ENCODE data around the gene LMX1B.
"Not testable (repeated sequence)": the region's sequence is repeated elsewhere in the genome, so short reads cannot be mapped to it uniquely, and the experiment has no call there.

LMX1B gene

DNA sequence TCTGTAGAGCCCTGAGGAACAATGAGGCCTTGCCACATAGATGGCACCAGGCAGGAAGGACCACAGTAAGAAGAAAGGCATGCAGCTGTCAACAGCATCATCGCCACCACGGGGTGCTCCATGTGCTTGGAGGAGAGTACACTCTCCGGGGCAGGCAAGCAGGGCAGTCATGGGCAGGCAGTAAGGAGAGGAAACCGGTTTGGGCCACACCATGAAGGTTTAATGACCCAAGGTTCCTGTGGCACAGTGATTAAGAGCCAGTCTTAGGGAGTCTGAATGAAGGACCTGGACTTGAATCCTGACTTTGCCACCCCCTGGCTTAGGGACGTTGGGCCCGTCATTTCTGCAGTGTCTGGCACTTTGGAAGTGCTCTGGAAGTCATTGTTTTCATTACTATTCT, 110.5 kb downstream of the LMX1B start:
- CTCF ChIA-PET, result interaction anchor here (1.1 to 3.7 kb wide), 2 partner anchors 19 to 57 kb away, joined by 3 to 25 read pairs; no protein-coding TSS in a partner anchor
- POLR2A ChIA-PET, result no interaction called here
- TF ChIP-seq, protein P1, sequence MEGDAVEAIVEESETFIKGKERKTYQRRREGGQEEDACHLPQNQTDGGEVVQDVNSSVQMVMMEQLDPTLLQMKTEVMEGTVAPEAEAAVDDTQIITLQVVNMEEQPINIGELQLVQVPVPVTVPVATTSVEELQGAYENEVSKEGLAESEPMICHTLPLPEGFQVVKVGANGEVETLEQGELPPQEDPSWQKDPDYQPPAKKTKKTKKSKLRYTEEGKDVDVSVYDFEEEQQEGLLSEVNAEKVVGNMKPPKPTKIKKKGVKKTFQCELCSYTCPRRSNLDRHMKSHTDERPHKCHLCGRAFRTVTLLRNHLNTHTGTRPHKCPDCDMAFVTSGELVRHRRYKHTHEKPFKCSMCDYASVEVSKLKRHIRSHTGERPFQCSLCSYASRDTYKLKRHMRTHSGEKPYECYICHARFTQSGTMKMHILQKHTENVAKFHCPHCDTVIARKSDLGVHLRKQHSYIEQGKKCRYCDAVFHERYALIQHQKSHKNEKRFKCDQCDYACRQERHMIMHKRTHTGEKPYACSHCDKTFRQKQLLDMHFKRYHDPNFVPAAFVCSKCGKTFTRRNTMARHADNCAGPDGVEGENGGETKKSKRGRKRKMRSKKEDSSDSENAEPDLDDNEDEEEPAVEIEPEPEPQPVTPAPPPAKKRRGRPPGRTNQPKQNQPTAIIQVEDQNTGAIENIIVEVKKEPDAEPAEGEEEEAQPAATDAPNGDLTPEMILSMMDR (IDR thresholded peaks at IDR 0.05; ENCODE audit: control extremely low read depth, extremely low read depth, low read depth, missing control alignments), result no peak
- no peak for DNase-seq (ENCODE audit: extremely low spot score)

DNA sequence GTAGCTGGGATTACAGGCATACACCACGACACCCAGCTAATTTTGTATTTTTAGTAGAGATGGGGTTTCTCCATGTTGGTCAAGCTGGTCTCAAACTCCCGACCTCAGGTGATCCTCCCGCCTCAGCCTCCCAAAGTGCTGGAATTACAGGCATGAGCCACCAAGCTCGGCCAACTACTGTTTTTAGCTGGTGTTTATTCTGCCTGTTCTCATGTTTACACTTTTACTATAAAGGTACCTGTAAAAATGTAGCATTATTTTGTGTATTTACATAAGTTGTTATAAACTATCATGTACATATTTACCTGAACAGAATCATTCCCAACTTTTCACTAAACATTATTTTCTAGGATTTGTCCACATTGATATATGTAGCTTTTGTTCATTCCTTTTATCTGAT, 111.8 kb downstream of the LMX1B start:
- POLR2A ChIA-PET; DNase-seq (ENCODE audit: extremely low spot score): not testable (repeated sequence)
- CTCF ChIA-PET, result interaction anchor here (1.1 to 3.7 kb wide), 2 partner anchors 17 to 20 kb away, joined by 3 to 25 read pairs; no protein-coding TSS in a partner anchor

DNA sequence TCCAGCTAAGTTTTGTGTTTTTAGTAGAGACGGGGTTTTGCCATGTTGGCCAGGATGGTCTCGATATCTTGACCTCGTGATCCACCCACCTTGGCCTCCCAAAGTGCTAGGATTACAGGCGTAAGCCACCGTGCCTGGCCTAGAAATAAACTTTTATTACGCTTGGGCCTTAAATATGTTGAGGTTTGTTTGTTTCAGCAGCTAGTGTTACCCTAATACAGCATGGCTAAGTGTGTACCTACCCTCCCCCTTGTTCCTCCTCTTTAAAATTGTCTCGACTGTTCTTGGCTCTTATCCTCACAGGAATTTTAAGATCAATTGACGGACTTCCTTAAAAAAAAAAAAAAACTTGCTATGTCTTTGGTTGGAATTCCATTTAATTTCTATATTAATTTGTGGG, 114.5 kb downstream of the LMX1B start:
- CTCF ChIA-PET, POLR2A ChIA-PET: not testable (repeated sequence)

DNA sequence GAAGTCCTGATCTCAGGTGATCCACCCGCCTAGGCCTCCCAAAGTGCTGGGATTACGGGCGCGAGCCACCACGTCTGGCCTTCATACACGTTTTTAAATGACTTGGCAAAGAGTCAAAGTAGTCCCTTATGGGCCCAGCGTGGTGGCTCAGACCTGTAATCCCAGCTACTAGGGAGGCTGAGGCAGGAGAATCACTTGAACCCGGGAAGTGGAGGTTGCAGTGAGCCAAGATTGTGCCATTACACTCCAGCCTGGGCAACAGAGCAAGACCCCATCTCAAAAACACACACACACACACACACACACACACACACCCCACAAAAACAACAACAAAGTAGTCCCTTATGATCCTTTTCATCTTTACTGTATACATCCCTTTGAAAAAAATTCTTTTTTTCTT, 116.9 kb downstream of the LMX1B start:
- CTCF ChIA-PET, result interaction anchor here (1.1 to 2.4 kb wide), 3 partner anchors 18 to 29 kb away, joined by 3 to 12 read pairs (median 3); no protein-coding TSS in a partner anchor
- POLR2A ChIA-PET; DNase-seq (ENCODE audit: extremely low spot score): not testable (repeated sequence)

More for the DNA sequence above, 114.5 kb downstream of the LMX1B start:
- DNase-seq (ENCODE audit: extremely low spot score), result not testable (repeated sequence)

DNA sequence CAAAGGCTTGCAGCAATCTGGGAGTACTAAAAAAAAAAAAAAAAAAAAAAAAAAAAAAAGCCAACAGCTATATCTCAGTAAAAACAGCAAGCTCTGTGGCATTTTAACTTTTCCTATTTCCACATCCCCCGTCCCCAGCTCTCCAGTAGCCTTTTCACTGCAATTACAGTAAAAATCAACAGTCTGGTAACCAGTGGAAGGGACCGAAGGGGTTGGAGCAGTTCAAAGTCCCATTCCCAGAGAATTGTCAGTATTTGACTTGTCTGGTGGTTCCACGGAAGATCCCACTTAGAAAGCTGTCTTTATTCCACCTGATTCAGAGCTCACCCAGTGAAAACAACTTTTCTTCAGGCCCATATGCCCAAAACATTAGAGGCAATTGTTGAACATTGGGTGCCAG, 119.3 kb downstream of the LMX1B start:
- DNase-seq (ENCODE audit: extremely low spot score), result no peak
- ChIA-PET POLR2A (no interaction called here), CTCF (interaction anchor here (0.9 to 4.6 kb wide), 6 partner anchors 12 to 49 kb away, joined by 3 to 26 read pairs (median 3); no protein-coding TSS in a partner anchor)
- TF ChIP-seq, protein P1 (IDR thresholded peaks at IDR 0.05; ENCODE audit: control extremely low read depth, extremely low read depth, low read depth, missing control alignments), result no peak

DNA sequence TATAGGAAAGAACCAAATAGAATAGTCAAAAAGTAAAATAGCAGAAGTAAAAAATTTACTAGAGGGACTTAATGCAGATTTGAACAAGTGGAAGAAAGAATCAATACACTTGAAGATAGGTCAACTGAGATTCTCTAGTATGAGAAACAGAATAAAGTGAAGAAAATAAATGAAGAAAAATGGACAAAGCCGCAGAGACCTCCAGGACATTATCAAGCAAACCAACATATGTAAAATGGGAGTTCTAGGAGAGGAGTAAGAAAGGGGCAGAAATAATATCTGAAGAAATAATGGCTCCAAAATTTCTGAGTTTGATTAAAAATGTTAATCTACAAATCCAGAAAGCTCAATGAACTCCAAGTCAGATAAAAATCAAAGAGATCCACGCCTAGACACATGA, 121.1 kb downstream of the LMX1B start:
- POLR2A ChIA-PET, result no interaction called here
- no peak for DNase-seq (ENCODE audit: extremely low spot score)

DNA sequence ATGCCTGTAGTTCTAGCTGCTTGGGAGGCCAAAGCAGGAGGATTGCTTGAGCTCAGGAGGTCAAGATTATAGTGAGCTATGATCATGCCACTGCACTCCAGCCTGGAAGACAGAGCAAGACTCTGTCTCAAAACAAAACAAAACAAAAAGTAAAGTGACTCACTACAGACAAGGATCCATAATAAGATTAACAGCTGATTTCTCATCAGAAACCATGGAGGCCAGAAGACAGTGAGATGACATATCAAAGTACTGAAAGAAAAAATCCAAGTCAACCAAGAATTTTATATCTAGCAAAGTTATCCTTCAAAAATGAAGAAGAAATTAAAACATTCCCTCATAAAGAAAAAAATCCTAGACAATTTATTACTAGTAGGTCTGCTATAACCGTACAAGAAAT, 121.8 kb downstream of the LMX1B start:
- ChIA-PET CTCF (interaction anchor here (4.6 kb wide), 1 partner anchor 29 kb away, joined by 26 read pairs; no protein-coding TSS in a partner anchor), POLR2A (no interaction called here)
- TF ChIP-seq, protein P1 (IDR thresholded peaks at IDR 0.05; ENCODE audit: control extremely low read depth, extremely low read depth, low read depth, missing control alignments), result no peak
- DNase-seq (ENCODE audit: extremely low spot score), result no peak

More for the DNA sequence above, 121.1 kb downstream of the LMX1B start:
- TF ChIP-seq, protein P1 (IDR thresholded peaks at IDR 0.05; ENCODE audit: control extremely low read depth, extremely low read depth, low read depth, missing control alignments), result no peak
- CTCF ChIA-PET, result interaction anchor here (4.6 kb wide), 1 partner anchor 29 kb away, joined by 26 read pairs; no protein-coding TSS in a partner anchor

DNA sequence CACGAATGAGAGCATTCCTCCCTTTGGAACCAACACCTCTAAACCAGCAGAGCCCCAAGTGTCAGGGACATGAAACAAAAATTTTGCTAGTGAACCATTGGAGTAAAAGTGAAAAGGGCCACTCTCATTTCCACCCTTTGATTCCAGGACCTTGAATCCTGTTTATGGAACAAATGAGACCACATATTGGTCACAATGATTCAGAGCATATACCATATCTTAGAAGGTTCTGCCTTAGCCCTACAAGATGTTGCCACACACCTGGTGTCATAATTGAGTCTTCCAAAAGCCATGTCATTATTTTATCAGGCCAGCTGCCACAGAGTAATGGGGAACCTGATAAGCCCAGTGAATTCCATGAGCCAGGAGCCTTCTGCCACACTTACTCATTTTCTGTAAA, 124.8 kb downstream of the LMX1B start:
- TF ChIP-seq, protein P1 (IDR thresholded peaks at IDR 0.05; ENCODE audit: control extremely low read depth, extremely low read depth, low read depth, missing control alignments), result no peak
- no peak for DNase-seq (ENCODE audit: extremely low spot score)
- CTCF ChIA-PET, result interaction anchor here (6.6 kb wide), 1 partner anchor 33 kb away, joined by 35 read pairs; no protein-coding TSS in a partner anchor
- POLR2A ChIA-PET, result no interaction called here

All from GM10248 (cell line).